Ovary (tissue), 9 donors: ENCODE results near the gene DEFB119. TPM values are rescaled to one million over a fixed set of nuclear protein-coding genes. Genes with fewer than 3 reads are reported as not detected.

ENCODE experiments used
- DNase-seq, 5 donors: peaks; one replicate each; pipeline ENCODE4 v3.0.0-alpha.2; 2019 to 2020
- H3K27ac ChIP-seq, 2 donors: fragments of 200-600 bp; one replicate each; pipeline versions ENCODE4 v1.5.1 to v1.8.0; 2019 to 2022
- H3K27me3 ChIP-seq: fragments of 200-600 bp; one replicate; pipeline ENCODE4 v1.8.0; 2022
- H3K36me3 ChIP-seq: fragments of 200-600 bp; sonication (generic); one replicate; pipeline ENCODE4 v1.5.1; 2019
- H3K4me1 ChIP-seq: one replicate; pipeline ENCODE4 v1.8.1; 2013; ENCODE audit warnings: mild to moderate bottlenecking, moderate library complexity; ENCODE audit not compliant: insufficient read depth
- H3K4me3 ChIP-seq: fragments of 200-600 bp; sonication (generic); one replicate; pipeline ENCODE4 v1.5.1; 2017
- H3K9me3 ChIP-seq, 2 donors: fragments of 200-600 bp in 1 of 2; sonication (generic) in 1 of 2; one replicate each; pipeline versions ENCODE4 v1.5.1 to v1.8.1; 2013 to 2019; ENCODE audit warnings: mild to moderate bottlenecking in 1 of 2, moderate library complexity in 1 of 2
- CTCF ChIP-seq, 3 donors: fragments of 450-650 bp in 2 of 3; fragments of 200-600 bp in 1 of 3; IDR thresholded peaks; one replicate each; pipeline versions ENCODE4 v1.5.1 to v1.8.0; 2016 to 2022; ENCODE audit warnings: antibody characterized with exemption in 3 of 3, mild to moderate bottlenecking in 1 of 3
- EP300 ChIP-seq: sonication (generic); formaldehyde crosslinking; IDR thresholded peaks from one replicate; pipeline ENCODE4 v1.6.1; 2017; ENCODE audit warnings: antibody characterized with exemption
- POLR2A ChIP-seq: fragments of 450-650 bp; IDR thresholded peaks from one replicate; pipeline ENCODE4 v1.6.1; 2017; ENCODE audit warnings: antibody characterized with exemption, mild to moderate bottlenecking, moderate library complexity
- WGBS, 3 donors: extraction: QIAGEN DNeasy Blood & Tissue Kit in 1 of 3; methylation state at CpG; one replicate each; pipeline versions ENCODE4 v1.1.5 to v1.1.7; 2013 to 2017; 5-methylcytosine and 5-hydroxymethylcytosine counted together
- intact Hi-C, 4 donors: fragments of 100-400 bp; cut with DNase I; formaldehyde crosslinking; loops; one replicate each; pipeline versions ENCODE4 v1.11.0 to v1.15.1; 2022 to 2023
- polyA plus RNA-seq, 2 donors: library from polyadenylated mRNA; stranded (reverse); fragments of 200-250 nt in 1 of 2; fragments of 350-450 nt in 1 of 2; fragmentation: Illumina TruSeq in 1 of 2; extraction: RNeasy Lipid Tissue Mini Kit (QIAGEN cat#74804) in 1 of 2; gene quantifications; one replicate each; pipeline ENCODE4 v1.2.3, GENCODE V29; 2013 to 2014
- small RNA-seq: library from RNA; depleted of rRNA; stranded (forward); fragments of <200 nt; gene quantifications from one replicate; pipeline ENCODE3, GENCODE V24; 2016
- total RNA-seq, 7 donors: library from RNA; depleted of rRNA in 2 of 7; stranded (reverse); fragments of >200 nt in 2 of 7; fragmentation: NEBNext Ultra II Directional in 3 of 7; extraction: Animal tissue kit (Norgen Biotek cat#: 25700) in 3 of 7; gene quantifications; one replicate each; pipeline versions ENCODE4 v1.1.0 to v1.2.4, GENCODE V29; 2016 to 2023
- donor health status: DM: no; HTN: no; CAD: no; lungs with moderate emphysema.
- donor health status: DM: no; HTN: no; CAD: no.
- donor health status: Bipolar disorder and iron deficiency.
- donor health status: DM: yes; HTN: yes; CAD: no.
- donor health status: DM: no; HTN: no; CAD: no.
- donor health status: DM: yes; HTN: yes; CAD: no.

DEFB119 gene
- total and polyA plus RNA-seq, 9 donors, result not detected

- H3K4me3 ChIP-seq, result no peak overlapping the region
- no peaks in the 10 kb centered on the region for H3K27me3 ChIP-seq
- H3K9me3 ChIP-seq, result peaks cover 0 to 2% of the 10 kb centered on the region in 2 donors
- 52 to 63% (median 62%) methylated on average over 4 of the region's 4 CpGs for WGBS, 3 donors
- no peak for TF ChIP-seq CTCF (IDR thresholded peaks at IDR 0.05)
- no peak for TF ChIP-seq POLR2A
- TF ChIP-seq EP300, result no peak
- DNase-seq, result no peak
- no peak overlapping the region for H3K27ac ChIP-seq
- no peaks in the 10 kb centered on the region for H3K36me3 ChIP-seq
- intact Hi-C loops, result no loop called here
- no peaks in the 10 kb centered on the region for H3K4me1 ChIP-seq
Measured at GRCh38 chr20:31363295-31363694, 27.1 kb downstream of the DEFB119 start.

- Histone ChIP-seq H3K4me1 (no peaks in the 10 kb centered on the region), H3K9me3 (no peaks in the 10 kb centered on the region), H3K27ac (no peak overlapping the region), H3K27me3 (no peaks in the 10 kb centered on the region), H3K4me3 (no peak overlapping the region), H3K36me3 (no peaks in the 10 kb centered on the region)
- TF ChIP-seq EP300 (no peak), POLR2A (no peak), CTCF (IDR thresholded peaks at IDR 0.05) (no peak)
- WGBS, 3 donors, result 34 to 57% (median 47%) methylated on average over 1 of the region's 1 CpG
- DNase-seq, result no peak
- intact Hi-C loops, result no loop called here
Measured at GRCh38 chr20:31355981-31356380, 34.4 kb downstream of the DEFB119 start.

GRCh38 chr20:31341470-31341869 lies 48.9 kb downstream of the DEFB119 start:
- no peak for DNase-seq
- Histone ChIP-seq H3K9me3 (no peaks in the 10 kb centered on the region), H3K4me1 (no peaks in the 10 kb centered on the region), H3K36me3 (no peaks in the 10 kb centered on the region), H3K27ac (no peak overlapping the region), H3K4me3 (no peak overlapping the region), H3K27me3 (no peaks in the 10 kb centered on the region)
- TF ChIP-seq EP300, result no peak
- no peak for TF ChIP-seq POLR2A
- TF ChIP-seq CTCF (IDR thresholded peaks at IDR 0.05), result no peak
- intact Hi-C loops, result no loop called here

GRCh38 chr20:31330893-31331292 lies 59.5 kb downstream of the DEFB119 start:
- Histone ChIP-seq H3K4me1 (no peaks in the 10 kb centered on the region), H3K9me3 (no peaks in the 10 kb centered on the region), H3K27me3 (no peaks in the 10 kb centered on the region), H3K4me3 (no peak overlapping the region), H3K27ac (no peak overlapping the region), H3K36me3 (no peaks in the 10 kb centered on the region)
- TF ChIP-seq EP300 (no peak), CTCF (IDR thresholded peaks at IDR 0.05) (no peak), POLR2A (no peak)
- intact Hi-C loops, result no loop called here
- DNase-seq, result no peak

Small RNA genes lying within 50 kb of the gene (small RNA-seq; reads per million reads assigned to genes)
- gene DEFB117 (not detected), gene RF00561 (not detected), gene RNA5SP480 (not detected)

Other genes starting within 250 kb of the DEFB119 start
- not detected for gene DEFB115, start 132.9 kb downstream of the DEFB119 start, total RNA-seq
- not detected for gene DEFB115, start 132.9 kb downstream of the DEFB119 start, polyA plus RNA-seq
- gene DEFB116, start 82.0 kb downstream of the DEFB119 start, total RNA-seq, result not detected
- not detected for gene DEFB116, start 82.0 kb downstream of the DEFB119 start, polyA plus RNA-seq
- gene DEFB118, start 22.0 kb downstream of the DEFB119 start, total RNA-seq, result not detected
- gene DEFB118, start 22.0 kb downstream of the DEFB119 start, polyA plus RNA-seq, result under 1 TPM in 1 of 2 donors, not detected in 1; 0.43 TPM
- gene DEFB121, start 15.6 kb upstream of the DEFB119 start, total RNA-seq, result not detected
- gene DEFB121, start 15.6 kb upstream of the DEFB119 start, polyA plus RNA-seq, result not detected
- gene DEFB123, start 50.0 kb upstream of the DEFB119 start, total RNA-seq, result not detected
- not detected for gene DEFB123, start 50.0 kb upstream of the DEFB119 start, polyA plus RNA-seq
- gene DEFB124, start 84.5 kb upstream of the DEFB119 start, total RNA-seq, result under 1 TPM in 2 of 7 donors, not detected in 5; 0.45 to 0.62 TPM
- under 1 TPM in 1 of 2 donors, not detected in 1; 0.82 TPM for gene DEFB124, start 84.5 kb upstream of the DEFB119 start, polyA plus RNA-seq
- gene REM1, start 84.7 kb upstream of the DEFB119 start, total RNA-seq, result 1 to 10 TPM; 1.1 to 6.5 (median 2.4) TPM
- 1 to 10 TPM; 2.9 to 5.3 TPM for gene REM1, start 84.7 kb upstream of the DEFB119 start, polyA plus RNA-seq
- 100 to 1,000 TPM in 3 of 7 donors, 10 to 100 TPM in 4; 30.2 to 158 (median 97.3) TPM for gene HM13, start 123.9 kb upstream of the DEFB119 start, total RNA-seq
- gene HM13, start 123.9 kb upstream of the DEFB119 start, polyA plus RNA-seq, result 100 to 1,000 TPM in 1 of 2 donors, 10 to 100 TPM in 1; 72.6 to 129 TPM
- gene ID1, start 214.7 kb upstream of the DEFB119 start, total RNA-seq, result 100 to 1,000 TPM in 3 of 7 donors, 10 to 100 TPM in 4; 42.6 to 353 (median 64.2) TPM
- gene ID1, start 214.7 kb upstream of the DEFB119 start, polyA plus RNA-seq, result 10 to 100 TPM; 26.0 to 86.9 TPM
- gene COX4I2, start 247.3 kb upstream of the DEFB119 start, total RNA-seq, result 1 to 10 TPM in 6 of 7 donors, not detected in 1; 1.1 to 3.5 (median 2.1) TPM
- 1 to 10 TPM; 3.5 to 6.6 TPM for gene COX4I2, start 247.3 kb upstream of the DEFB119 start, polyA plus RNA-seq